HG03064 (cell line): Measurements from ENCODE around the gene TRIM8.

Experiments
- ATAC-seq: cut with Tn5 transposase; IDR thresholded peaks from one replicate; pipeline ENCODE4 v1.9.1; 2021; ENCODE audit warnings: low read depth; ENCODE audit not compliant: unreplicated experiment

TRIM8 gene, protein sequence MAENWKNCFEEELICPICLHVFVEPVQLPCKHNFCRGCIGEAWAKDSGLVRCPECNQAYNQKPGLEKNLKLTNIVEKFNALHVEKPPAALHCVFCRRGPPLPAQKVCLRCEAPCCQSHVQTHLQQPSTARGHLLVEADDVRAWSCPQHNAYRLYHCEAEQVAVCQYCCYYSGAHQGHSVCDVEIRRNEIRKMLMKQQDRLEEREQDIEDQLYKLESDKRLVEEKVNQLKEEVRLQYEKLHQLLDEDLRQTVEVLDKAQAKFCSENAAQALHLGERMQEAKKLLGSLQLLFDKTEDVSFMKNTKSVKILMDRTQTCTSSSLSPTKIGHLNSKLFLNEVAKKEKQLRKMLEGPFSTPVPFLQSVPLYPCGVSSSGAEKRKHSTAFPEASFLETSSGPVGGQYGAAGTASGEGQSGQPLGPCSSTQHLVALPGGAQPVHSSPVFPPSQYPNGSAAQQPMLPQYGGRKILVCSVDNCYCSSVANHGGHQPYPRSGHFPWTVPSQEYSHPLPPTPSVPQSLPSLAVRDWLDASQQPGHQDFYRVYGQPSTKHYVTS

DNA sequence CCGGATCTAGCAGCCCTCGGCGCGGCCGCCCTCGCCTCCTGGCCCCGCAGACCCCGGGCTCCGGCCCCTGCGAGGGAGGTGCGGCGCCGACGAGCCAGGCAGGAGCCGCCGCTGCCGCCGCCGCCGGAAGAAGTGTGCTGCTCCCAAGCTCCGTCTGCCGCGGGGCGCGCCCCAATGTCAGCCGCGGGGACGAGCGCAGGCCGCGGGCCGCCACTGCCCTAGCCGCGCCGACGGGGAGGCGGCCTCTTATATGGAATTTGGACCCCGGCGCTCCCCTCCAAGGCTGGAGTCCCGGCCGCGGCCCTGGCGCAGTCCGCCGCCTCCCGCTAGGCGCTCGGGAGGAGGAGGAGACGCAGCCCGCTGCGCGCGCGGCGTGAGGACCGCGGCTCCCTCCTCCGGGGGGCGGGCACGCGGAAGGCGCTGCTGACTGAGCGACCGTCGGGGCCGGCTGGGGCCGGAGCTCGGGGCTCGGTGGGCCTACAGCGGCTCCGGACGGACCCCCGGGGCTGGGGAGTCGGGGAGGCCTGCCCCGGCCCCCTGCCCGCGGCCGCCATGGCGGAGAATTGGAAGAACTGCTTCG, at the start of gene TRIM8:
Gene TRIM8, plus strand, starts transcription at position 414 of the 580 bp plus-strand sequence. Its CDS starts 139 bp downstream, at position 553.
- no peak for ATAC-seq

DNA sequence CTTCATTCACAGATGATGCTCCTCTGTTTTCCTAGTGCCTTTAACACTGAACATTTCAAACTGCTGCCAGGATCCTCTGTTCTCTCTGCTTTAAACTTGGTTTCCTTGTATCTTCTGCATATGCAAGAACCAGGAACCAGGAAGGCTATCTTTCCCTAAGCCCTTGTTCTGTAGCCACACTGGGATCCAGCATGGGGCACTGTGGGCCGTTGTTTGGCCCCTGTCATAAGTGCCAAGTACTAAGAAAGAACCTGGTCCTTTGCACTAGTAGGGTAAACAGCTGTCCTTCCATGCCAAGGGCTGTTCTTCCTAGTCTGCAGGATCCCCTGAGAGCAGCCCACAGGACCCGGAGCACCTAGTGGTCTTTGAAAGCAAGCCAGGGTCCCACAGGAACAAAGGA, 49.0 kb upstream of the TRIM8 start:
- ATAC-seq, result no peak

DNA sequence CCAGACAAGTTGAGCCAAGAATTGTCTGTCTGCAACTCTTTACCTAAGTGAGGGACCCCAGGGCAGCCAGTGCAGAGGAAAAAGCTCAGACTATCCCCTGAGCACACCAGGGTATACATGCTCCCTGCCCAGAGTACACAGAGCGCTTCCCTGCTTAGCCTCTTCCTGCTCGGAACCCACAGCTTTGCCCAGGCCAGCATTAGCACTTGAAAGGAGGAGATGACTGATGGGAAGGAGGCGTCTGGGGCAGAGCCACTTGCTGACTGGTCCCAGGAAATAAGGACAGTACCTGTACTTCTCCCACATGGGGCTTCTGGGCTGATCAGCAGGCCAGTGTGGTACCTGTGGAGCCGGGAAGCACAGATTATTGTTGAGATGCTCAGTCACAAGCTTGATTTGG, 48.4 kb upstream of the TRIM8 start:
- ATAC-seq, result no peak

DNA sequence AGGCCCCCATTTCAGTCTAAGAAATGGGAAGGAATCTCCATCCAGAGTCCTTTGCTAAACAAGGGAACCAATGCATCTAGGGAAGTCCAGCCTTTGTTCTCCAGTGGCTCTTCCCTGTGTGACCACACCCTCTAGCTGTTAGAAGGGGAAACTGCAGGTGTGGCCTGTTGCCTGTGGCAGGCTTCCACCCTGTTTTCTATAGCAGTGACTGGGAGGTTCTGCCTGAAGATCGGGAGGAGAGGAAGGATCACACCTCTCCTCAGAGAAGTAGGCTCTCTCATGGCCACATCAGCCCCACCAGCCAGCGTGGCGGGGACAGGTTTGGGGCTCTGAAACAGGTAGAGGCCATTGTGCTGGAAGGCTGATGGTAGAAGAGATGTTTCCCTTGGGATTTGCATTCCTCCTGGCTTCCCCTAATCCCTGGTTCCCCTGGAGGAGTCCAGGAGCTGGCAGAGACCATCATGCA, 47.7 kb upstream of the TRIM8 start:
- ATAC-seq, result no peak

DNA sequence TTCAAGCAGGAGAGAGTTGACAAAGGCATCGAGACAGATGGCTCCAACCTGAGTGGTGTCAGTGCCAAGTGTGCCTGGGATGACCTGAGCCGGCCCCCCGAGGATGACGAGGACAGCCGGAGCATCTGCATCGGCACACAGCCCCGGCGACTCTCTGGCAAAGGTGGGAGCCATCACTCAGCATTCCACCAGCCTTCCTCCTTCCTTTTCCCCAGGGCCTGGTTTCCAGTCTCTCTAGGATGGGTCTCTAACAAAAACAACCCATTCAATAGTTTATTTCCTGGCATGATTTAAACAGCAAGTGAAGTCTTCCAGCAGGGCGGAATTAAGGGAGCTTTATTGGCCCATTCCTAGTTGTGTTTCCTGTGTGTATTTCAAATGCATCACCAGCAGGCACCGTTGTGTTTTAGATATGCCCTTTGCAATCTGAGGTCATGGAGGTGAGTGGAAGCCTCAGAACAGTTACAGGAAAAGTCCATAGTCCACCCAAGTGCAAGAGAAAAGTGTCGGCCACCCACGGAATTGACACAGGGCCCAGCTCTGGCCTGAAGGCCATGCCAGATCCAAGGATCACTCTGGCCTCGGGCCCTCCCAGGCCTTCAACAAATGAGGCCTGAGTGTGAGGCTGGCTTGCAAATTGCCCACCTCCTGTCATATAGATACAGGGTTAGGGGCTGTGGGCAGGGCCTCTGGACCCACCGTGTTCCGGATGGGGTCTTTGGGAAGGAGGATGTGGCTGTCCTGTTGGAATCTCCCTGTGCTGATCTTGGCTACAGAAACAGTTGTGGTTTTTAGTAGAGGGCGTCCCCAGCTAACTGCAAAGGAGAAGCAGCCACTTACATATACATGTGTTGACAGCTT, 46.9 kb upstream of the TRIM8 start:
- ATAC-seq, result no peak

DNA sequence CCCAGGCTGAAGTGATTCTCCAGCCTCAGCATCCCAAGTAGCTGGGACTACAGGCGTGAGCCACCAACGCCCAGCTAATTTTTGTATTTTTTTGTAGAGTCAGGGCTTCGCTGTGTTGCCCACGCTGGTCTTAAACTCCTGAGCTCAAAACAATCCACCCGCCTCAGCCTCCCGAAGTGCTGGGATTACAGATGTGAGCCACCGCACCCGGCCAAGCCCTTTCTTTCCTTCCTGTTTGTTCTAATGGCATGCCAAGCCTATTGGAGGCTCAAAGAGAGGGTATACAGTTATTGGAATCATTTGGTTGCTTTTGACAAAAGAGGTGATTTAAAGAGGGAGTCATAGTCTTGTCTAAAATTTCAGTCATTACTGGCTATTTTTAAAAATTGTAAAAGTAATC, 46.0 kb upstream of the TRIM8 start:
- no peak for ATAC-seq

DNA sequence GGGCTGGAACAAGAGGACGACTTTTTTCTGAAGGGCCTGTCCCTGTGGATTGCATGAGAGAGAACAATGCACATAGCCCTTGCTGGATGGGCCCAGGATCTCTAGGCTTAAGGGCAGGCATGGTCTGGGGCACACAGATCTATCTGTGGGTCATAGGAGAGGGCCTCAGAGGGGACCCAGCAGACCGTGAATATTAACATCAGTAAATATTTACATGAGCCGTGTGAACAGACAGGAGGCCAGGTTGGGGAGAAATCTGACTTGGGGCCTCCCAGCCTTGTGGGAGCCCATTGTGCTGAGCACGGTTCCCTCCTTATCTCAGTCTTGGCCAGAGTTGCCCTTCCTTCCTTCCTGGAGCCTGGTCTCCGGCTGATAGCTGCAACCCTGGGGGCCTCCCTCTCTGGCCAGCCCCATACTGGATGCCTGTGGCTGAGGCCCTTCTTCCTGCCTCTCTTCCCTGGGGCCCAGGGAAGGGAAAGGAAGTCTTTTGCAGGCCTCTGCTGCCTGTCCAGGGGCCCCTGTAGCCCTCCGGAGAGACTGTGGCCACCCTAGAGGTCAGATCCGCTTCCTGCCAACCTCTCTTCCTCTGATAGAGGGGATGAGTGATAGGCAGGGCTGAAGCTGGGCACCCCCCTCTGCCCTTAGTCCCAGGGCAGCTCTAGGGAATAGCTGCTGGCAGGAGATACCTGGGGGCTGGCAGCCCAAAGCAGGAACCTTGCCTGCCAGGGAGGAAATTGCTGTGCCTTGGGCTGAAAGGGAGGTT, 44.5 kb upstream of the TRIM8 start:
- no peak for ATAC-seq

DNA sequence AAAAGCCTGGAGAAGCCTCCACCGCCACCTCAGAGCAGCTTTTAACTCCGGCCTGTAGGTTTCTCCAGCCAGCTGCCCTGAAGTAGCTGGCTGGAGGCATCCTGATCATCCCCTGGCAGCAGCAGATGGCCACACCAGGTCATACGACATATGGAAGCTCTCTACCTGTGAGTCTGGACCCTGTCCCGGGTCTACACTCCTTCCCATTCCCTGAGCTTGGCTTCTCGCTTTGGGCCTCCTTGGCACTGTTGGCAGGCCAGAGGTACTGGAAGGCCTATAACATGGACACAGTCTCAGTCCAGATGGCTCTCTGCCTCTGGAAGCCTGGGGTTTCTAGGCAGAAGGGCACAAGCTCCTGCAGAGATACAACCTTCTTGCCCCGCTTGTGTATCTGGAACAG, 43.5 kb upstream of the TRIM8 start:
- no peak for ATAC-seq

DNA sequence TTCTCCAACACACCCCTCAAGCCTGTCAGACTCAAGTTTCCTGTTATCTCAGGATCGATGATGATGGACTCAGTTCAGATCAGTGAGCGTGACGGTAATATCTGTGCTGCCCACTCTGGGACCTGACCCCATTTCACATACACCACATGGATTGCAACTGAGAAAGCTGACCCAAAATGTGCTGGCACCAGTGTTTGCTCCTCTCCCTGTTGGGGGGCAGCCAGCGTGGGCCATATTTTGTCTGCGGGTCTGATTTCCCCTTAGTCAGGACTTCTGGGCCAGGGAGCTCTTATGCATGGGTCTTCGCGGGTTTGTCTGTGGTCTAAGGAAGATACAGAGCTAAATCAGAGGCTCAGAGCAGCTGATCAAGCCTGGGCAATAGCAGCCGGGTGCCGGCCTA, 42.6 kb upstream of the TRIM8 start:
- ATAC-seq, result no peak

DNA sequence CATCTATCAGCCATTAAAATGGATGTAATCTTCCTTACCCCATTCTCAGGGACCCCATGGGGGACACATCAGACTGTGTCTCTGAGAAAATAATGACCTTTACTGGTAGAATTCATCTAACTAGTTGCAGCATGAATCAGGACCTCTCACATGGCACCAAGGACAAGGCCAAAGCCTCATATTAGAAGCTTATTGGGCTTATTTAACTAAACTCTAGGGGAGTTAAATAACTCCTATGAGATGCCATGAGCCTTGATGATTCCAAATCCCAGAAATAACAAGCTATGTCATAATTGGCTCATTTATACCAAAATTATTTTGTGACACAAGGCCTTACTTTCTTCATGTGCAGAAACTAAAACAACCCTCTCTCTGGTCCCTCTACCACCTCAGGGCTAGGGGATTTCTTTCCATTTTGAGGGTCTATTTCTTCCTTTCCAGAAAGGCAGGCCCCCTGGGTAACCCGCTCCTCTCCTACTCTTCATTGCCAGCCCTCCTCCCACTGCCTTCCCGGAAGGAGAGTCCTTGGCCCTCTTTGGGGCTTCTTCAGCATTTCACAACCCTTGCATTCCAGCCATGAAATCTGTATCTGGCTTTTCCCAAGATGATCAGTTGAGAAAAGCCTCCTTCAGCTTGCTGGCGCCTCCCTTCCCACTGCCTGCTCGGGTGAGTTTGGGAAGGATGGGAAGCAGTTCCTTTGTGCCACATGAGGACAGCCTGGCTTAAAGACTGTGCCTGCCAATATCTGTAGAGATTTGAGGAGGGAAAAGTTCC, 41.8 kb upstream of the TRIM8 start:
- ATAC-seq, result no peak

DNA sequence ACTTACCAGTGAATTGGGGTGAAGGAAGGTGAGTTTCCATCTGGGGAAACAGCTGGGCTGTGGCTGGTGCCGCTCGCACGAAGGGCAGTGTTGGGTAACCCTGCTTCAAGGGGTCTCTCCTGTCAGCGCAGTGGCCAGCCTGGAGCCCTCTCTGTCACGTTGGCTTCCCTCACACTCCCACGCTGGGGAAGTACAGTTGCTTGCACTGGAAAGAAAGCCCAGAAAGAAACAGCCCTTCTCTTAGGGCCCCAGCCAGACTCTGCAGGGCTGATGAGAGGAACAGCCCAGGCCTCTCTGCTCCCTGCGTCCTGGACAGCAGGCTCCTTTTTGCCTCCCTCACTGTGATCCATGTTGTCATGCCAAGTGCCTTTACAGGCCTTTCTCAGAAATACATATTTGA, 40.3 kb upstream of the TRIM8 start:
- no peak for ATAC-seq

DNA sequence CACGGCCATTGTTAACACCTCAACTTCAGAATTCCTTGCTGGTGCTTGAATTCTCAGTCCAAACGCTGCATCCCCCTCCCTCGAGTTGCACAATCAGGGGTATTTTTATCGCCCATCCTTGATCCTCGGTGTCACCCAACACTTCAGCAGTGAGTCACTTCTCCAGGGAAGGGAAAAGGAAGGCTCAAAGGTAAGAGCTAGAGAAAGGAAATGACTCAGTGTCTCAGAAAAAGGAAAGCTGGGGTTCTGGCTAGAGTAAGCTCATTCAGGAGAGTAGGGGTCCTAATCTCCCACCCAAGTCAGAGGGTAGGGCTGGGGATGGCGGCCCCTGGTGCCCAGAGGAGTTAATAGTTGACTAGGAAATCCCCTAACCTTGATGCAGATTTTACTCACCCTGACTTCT, 39.8 kb upstream of the TRIM8 start:
- ATAC-seq, result no peak

DNA sequence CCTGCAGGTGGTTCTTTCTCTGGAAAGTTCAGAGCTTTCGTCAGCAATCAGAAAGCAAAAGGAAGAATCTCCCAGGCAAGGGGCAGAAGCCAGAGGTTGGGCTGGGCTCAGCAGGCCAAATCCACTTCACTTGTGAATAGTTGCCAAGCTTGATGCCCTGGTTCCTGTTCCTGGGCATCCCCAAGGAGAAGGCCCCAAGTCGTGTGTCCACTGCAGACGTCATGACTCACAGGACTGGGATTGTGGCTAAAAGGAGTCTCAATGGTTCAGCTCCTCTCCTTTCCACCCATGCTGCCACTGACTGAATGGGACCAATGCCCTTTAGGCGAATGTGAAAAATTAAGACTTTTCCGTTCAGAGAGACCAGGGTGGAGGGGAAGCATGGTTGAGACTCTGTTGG, 38.6 kb upstream of the TRIM8 start:
- no peak for ATAC-seq

DNA sequence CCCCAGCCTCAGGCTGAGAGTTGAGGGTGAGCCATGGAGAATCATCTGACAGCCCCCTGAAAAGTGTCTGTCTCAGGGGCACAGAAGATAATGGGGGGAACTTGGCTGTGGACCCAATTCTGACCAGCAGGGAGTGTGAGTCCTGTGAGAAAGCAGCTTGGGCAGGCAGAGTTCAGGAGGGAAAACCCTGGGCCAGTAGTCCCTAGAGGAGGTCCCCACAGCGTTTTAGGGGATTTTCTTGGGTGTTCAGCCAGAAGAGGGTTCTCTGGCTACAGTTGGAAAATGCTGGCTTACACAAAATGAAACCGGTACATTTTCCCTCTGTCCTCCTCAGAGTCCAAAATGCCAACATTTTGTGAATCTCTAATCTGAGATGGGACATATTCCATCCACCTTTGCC, 35.8 kb upstream of the TRIM8 start:
- no peak for ATAC-seq

DNA sequence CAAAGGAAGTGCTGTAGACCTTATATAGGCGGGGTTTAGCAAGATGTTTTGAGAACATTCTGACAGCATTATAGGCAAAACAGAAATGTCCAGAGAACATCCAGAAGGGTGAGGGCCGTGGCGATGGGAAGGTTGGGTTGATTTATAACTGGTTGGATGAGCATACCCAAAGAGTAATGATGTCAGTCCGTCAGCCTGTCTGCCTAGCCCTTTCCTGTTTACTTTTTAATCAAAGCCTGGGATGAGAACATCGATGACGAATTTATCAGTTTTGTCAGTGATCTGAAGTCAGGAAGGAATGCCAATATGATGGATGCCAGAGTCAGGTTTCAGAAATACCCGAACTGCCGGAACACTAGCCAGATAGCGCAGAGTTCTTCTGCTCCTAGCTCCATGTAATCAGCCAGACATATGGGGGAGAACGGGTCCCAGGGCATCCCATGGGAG, 33.8 kb upstream of the TRIM8 start:
- ATAC-seq, result no peak

DNA sequence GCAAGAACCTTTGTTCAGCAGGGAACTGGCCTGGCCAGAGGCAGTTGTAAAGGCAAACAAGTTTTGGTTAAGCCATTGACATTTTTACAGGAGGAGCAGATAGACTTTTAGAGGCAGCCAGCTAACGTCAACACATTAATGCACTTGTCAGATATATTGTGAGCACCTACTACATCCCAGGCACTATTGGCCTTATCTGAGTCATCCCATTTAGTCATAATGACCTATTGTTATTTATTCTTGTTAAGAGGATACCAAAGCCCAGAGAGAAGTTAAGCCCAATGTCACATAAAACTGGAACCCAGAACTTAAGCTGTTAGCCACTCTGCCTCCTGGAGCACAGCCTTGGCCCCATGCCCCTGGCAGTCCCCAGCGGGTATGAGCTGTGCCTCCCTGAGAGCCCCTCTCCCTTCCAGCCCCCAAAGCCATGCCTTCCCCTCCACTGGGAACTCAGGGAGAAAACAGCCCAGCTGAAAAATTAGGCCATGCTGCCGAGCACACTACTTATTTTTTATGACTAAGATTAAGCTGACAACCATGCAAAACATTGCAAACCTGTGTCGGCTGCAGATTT, 32.7 kb upstream of the TRIM8 start:
- ATAC-seq, result no peak

DNA sequence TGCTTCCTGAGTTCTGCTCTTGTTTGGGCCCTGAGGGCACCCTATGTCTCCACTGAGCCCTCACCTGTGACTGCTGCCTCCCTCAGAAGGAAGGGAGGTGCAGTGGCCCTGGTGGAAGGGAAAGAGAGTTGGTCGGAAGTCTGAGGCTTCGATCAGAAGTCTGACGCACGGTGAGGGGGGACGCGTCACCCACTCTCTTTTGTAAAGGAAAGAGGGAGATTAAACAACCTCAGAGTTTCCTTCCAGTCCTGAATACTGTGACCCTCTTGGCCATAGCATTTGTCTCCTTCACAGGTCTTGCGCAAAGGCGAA, 31.4 kb upstream of the TRIM8 start:
- ATAC-seq, result no peak

DNA sequence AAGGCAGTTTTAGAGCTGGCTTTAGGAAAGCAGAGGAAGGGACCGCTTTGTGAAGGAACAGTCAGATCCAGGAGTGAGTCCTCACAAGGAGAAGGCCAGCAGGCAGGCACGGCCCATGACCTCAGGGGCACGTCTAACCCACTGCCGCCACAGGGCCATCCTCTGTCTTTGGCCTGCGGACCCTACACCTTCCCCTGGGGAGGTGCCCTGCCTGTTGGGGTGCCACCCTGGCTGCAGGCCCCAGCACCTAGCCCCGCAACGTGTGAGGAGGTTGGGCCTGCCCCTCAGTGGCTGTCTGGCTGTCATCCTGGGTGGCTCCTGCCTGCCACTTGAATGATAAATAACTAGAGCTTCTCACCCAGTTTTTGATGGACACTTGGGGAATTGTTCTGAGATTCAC, 31.0 kb upstream of the TRIM8 start:
- ATAC-seq, result no peak

DNA sequence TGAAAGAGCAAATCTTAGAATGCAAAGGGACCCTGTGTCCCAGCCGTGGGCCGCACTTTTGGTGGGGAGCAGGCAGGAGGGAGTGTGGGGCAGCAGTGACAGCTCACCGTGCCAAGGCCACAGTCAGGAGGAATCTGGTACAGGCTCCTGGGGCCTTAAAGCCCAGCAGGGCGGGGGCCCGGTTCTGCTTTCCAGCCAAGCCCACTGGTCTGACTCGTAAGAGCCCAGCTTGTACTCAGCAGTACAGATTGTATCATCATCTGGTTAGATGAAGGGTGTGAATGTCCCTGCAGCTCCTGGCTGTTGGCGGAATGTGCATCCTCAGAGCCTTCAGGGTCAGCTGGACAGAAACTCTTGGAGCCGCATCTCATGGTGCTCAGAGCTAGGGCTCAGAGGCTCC, 30.5 kb upstream of the TRIM8 start:
- ATAC-seq, result no peak
